M059J (cell line): Measurements from ENCODE around the gene LSAMP. TPM values are rescaled to one million over a fixed set of nuclear protein-coding genes. Genes with fewer than 3 reads are reported as not detected.
"Not testable (repeated sequence)": the region's sequence is repeated elsewhere in the genome, so short reads cannot be mapped to it uniquely, and the experiment has no call there.

Experiments
- DNase-seq: peaks from one replicate; pipeline ENCODE4 v3.0.0-alpha.2; 2012; ENCODE audit warnings: low read depth
- total RNA-seq: library from RNA; depleted of rRNA; stranded (reverse); fragments of >200 nt; shearing (Covaris generic); gene quantifications from 2 replicates; pipeline ENCODE4 v1.2.3, GENCODE V29; 2014

The LSAMP gene
- total RNA-seq, 1 experiment from 2014 or later, result 0.25 TPM

DNA sequence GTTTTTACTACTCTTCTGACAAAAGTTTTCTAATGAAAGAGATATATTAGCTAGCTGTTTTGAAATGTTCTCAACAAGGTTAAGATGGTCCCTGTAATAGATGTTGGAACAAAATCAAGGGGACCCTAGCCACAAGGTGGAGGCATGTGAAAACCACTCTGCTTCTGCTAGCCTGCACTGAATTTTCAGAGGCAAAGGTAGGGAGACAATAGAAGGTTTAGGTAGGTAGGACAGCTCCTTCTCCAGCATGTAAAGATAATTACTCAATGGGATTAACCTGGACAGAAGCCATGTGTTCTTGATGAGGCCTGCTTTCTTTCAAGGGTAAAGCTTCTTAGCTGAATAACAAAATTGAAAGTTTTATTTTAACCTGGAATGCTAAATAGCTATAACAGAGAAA is 333.5 kb downstream of the LSAMP start:
- no peak for DNase-seq

DNA sequence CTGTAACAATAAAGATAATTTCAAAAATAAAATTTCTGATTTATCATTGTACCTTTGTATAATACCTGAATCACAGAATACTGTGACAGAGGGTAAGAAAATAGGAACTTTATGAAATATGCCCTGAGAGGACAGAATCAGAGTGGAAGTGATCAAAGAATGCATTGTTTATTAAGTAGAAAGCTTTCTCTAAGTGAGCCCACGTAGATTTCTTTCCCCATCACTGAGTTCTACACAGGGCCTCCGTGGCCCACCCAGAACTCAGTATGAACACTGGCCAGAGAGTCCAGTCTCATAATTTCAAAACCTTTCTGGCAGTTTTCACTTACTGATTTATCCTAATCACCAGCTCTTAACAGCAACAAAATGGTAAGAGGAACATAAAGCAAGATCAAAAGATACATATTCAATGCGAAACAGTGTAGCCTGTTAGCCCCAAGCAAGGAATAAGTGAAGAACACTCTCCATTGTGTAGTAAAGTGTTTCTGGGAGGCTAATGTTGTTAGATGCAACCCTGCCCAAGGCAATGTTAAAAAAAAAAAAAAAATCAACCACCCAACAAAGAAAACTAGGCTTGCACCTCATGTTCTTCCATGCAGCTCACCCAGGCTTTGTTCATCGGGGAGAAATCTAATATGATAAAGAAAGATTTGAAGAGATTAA is 341.3 kb downstream of the LSAMP start:
- DNase-seq, result no peak

DNA sequence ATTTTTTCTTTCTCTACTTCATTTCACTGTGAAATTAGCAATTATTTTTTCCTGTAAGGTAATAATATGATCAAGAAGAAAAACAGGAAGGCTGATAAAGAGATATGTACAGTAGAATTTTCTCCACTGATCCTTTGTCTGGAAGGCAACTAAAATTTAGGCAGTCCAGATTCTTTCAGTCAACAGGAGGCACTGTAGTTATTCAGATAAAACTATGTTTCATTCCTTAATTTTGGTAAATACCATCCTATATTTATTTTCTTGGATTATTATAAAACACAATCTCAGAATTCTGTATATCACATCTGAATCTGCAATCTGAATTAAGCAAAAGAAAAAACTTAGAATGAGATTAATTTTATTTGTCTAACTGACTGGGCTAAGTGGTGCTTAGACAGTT is 343.2 kb downstream of the LSAMP start:
- DNase-seq, result no peak

- no peak for DNase-seq
These were observed 348.1 kb downstream of the LSAMP start for GRCh38 chr3:116097226-116097625.

DNA sequence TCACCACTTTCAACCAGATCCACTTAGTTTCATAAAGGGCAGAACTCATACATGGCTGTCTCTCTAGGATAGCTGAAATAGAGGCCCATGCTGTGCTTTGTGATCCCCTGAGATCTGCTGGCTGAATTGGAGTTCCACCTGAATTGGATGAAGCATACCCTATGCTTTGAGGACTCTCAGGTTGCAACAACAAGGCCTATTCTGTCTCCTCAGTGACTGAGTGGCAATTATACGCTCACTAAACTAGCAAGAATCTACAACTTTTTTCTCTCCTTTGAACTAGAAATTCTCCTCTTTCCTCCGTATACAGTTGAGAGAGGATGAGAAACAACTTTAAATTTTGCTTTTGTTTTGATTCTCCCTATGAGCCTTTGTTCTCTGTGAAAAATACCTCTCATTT is 348.7 kb downstream of the LSAMP start:
- no peak for DNase-seq

GRCh38 chr3:116093374-116093773 is 351.9 kb downstream of the LSAMP start:
- no peak for DNase-seq

DNA sequence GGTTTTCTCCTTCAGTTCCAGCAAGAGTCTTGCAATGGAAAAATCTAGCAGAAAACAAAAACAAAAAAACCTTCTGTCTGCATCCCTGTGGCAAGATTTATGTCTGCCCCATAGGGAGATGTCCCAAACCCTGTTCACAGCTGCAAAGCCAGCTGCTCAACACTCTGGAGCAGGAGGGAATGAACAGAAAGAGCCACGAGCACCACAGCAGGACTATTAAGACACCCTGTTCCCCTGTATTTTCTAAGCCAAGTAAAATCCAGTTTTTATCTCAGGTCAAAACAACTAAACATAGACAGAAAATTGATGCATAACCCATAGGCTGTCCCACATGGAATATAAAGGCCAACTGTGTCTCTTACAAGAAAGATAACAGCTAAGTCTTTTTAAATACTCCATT is 357.9 kb downstream of the LSAMP start:
- DNase-seq, result no peak

- peak; percentile 33 for DNase-seq
These were observed 360.1 kb downstream of the LSAMP start for GRCh38 chr3:116084999-116085791.

DNA sequence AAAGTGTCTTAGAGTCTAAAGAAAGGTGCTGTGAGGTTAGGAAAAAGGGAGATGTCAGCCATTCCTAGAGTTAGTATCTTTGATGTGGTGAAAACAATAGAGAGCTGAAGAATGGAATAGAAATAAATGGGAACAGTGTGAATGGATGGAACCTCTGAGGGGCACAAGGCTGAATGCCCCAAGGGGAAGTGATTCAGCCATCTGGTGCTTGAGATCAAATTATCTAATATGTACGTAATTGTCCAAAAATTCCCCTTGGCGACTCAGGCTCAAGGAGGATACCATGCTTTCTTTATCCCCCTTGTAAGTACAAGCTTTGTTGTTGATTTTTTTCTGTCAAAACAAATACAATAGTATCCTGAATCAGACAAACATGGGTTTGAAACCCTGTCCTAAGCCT is 361.6 kb downstream of the LSAMP start:
- peak; percentile 87 for DNase-seq

DNA sequence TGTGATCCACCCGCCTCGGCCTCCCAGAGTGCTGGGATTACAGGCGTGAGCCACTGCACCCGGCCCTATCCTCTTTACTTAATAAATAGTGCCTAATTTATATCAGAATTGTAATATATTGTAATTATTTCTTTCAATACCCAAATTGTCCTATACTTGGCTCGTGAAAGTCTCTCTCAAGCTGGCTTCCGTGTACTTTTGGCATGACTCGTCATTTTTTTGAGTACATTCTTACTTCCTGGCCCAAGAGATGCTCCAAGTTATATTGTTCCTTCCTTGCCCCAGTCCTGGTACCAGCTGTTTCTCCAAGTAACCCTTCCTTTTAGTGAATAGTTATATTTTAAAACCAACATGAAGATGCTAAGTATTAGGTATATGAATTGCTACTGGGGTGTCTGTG is 366.7 kb downstream of the LSAMP start:
- DNase-seq, result no peak

DNA sequence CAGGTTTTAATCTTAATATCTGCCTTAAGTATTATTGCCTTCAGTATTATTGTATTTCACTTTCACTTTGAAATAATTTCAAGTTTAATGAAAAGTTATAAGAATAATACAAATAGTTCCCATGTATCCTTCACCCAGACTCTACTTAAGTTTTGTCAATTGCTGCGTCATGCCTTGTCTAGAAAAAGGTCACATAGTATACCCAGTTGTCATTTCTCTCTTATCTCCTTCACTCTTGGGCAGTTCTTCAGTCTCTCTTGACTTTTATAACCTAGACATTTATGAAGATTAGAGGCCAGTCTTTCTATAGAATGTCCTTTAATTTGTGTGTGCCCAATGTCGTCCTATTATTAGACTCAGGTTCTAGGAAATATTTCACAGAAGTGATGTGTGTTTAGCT is 367.7 kb downstream of the LSAMP start:
- no peak for DNase-seq

DNA sequence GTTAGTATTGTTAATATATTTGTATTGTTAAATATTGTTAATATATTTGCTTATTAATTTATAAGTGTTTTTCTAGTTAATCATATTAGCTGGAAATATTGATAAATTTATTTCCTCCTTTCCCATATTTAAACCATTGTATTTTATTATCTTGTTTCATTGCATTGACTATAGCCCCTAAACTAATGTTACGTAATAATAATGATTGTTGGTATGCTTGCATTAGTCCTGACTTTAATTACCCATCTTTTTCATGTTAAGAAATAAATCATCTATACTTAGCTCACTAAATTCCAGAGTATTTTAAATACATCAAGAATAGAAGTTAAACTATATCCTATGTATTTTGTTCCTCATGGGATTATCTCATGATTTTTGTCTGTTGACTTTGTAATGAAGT is 368.2 kb downstream of the LSAMP start:
- no peak for DNase-seq

- not testable (repeated sequence) for DNase-seq
These were observed 374.6 kb downstream of the LSAMP start for GRCh38 chr3:116070516-116071278.

DNA sequence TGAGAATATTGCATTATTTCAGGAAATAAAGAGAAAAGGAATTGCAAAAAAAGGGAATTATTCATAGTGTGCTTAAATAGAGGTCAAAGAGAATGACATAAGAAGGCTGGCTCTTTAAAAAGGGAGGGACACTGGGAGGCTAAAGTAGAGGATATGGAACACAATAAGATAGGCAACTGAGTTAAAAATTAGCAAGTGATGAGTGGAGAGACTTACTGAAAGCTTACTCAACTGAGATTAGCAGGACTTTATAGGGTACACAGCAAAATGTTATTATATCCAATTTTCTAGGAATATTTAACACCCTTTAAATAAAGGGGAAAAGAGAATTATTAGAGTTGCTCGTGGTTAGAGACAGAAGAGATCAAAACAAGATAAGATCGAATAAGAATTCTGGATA is 375.2 kb downstream of the LSAMP start:
- no peak for DNase-seq

- DNase-seq, result no peak
These were observed 376.3 kb downstream of the LSAMP start for GRCh38 chr3:116069024-116069423.

- no peak for DNase-seq
These were observed 378.0 kb downstream of the LSAMP start for GRCh38 chr3:116067326-116067725.

- DNase-seq, result no peak
These were observed 379.8 kb downstream of the LSAMP start for GRCh38 chr3:116065501-116065900.

- DNase-seq, result peak; percentile 29
These were observed 380.6 kb downstream of the LSAMP start for GRCh38 chr3:116064646-116065045.

- peak; percentile 95 for DNase-seq
These were observed 385.7 kb downstream of the LSAMP start for GRCh38 chr3:116059421-116060096.

GRCh38 chr3:116058844-116059243 is 386.4 kb downstream of the LSAMP start:
- DNase-seq, result no peak

DNA sequence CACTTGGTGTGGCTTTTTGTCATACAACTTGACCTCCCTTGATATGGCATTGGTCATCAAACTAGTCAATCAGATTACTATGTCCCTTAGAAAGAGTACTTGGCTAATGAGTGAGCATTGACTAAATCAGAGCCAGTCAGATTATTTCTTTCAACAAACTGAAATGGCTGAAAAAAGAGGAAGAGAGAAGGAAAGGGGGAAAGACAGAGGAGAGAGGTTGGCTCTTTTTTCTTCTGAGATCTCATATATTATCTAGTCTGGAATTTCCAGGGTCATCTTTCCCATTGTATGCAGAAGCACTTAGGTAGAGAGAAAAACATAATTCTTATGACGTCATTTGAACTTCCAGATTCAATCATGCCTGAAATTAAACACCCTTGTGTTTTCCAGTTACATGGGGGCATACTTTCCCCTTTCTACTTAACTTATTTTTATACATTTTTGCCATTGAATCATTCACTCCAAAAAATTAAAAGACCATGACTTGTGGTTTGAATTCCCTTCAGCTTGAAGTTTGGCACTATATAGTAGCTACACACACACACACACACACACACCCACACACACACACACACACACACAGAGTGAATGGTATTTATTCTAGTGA is 387.8 kb downstream of the LSAMP start:
- no peak for DNase-seq

GRCh38 chr3:116056280-116056679 is 389.0 kb downstream of the LSAMP start:
- no peak for DNase-seq
